Hepatocyte (in vitro differentiated cells): ENCODE data around the gene MFAP5. TPM values are rescaled to one million over a fixed set of nuclear protein-coding genes. Genes with fewer than 3 reads are reported as not detected.

Source experiments
- DNase-seq: peaks from one replicate; pipeline ENCODE4 v3.0.0-alpha.2; 2016; ENCODE audit warnings: low spot score
- H2AFZ ChIP-seq: fragments of 200-600 bp; sonication (generic); 2 replicates; pipeline ENCODE4 v1.6.0; 2016; ENCODE audit warnings: antibody characterized with exemption, mild to moderate bottlenecking
- H3K27ac ChIP-seq: fragments of 200-600 bp; sonication (generic); 2 replicates; pipeline ENCODE4 v1.5.1; 2016; ENCODE audit warnings: mild to moderate bottlenecking
- H3K27me3 ChIP-seq: fragments of 200-600 bp; sonication (generic); 2 replicates; pipeline ENCODE4 v1.6.1; 2016
- H3K36me3 ChIP-seq: fragments of 200-600 bp; sonication (generic); replicated peaks from 2 replicates; pipeline ENCODE4 v1.5.1; 2016; ENCODE audit warnings: low read depth; ENCODE audit not compliant: insufficient read depth
- H3K4me1 ChIP-seq: fragments of 200-600 bp; sonication (generic); 2 replicates; pipeline ENCODE4 v1.5.1; 2016; ENCODE audit warnings: mild to moderate bottlenecking, moderate library complexity; ENCODE audit not compliant: insufficient read depth
- H3K4me2 ChIP-seq: fragments of 200-600 bp; sonication (generic); 2 replicates; pipeline ENCODE4 v1.6.0; 2016
- H3K4me3 ChIP-seq: fragments of 200-600 bp; sonication (generic); 2 replicates; pipeline ENCODE4 v1.5.1; 2016; ENCODE audit warnings: mild to moderate bottlenecking
- H3K79me2 ChIP-seq: fragments of 200-600 bp; sonication (generic); 2 replicates; pipeline ENCODE4 v1.6.0; 2017; ENCODE audit warnings: mild to moderate bottlenecking
- H3K9me2 ChIP-seq: fragments of 200-600 bp; sonication (generic); replicated peaks from 2 replicates; pipeline ENCODE4 v1.6.0; 2017; ENCODE audit warnings: mild to moderate bottlenecking; ENCODE audit not compliant: insufficient read depth
- H3K9me3 ChIP-seq: fragments of 200-600 bp; sonication (generic); 2 replicates; pipeline ENCODE4 v1.5.1; 2016; ENCODE audit warnings: low read depth, mild to moderate bottlenecking
- H4K20me1 ChIP-seq: fragments of 200-600 bp; sonication (generic); 2 replicates; pipeline ENCODE4 v1.6.0; 2016; ENCODE audit warnings: mild to moderate bottlenecking; ENCODE audit not compliant: insufficient read depth, poor library complexity, severe bottlenecking
- EZH2 ChIP-seq: fragments of 200-600 bp; sonication (generic); IDR thresholded peaks from 2 replicates; pipeline ENCODE4 v1.6.1; 2016; ENCODE audit warnings: antibody characterized with exemption, mild to moderate bottlenecking, borderline replicate concordance
- EZH2phosphoT487 ChIP-seq: fragments of 200-600 bp; sonication (generic); IDR thresholded peaks from one replicate; pipeline ENCODE4 v1.6.1; 2018; ENCODE audit warnings: antibody characterized with exemption, mild to moderate bottlenecking, low read depth, moderate library complexity; ENCODE audit not compliant: unreplicated experiment, severe bottlenecking
- WGBS: methylation state at CpG from one replicate; pipeline ENCODE4 v1.1.6; 2016; ENCODE audit warnings: low lambda C conversion rate; ENCODE audit errors: missing lambda C conversion rate; 5-methylcytosine and 5-hydroxymethylcytosine counted together
- polyA plus RNA-seq: library from polyadenylated mRNA; unstranded; fragments of >200 nt; fragmentation: Nextera tagmentation; extraction: Ambion mirVana; gene quantifications from 2 replicates; pipeline ENCODE4 v1.2.1, GENCODE V29; 2016
- total RNA-seq: library from RNA; depleted of rRNA; stranded (reverse); fragments of >200 nt; gene quantifications from 2 replicates; pipeline ENCODE4 v1.2.3, GENCODE V29; 2014
- TF ChIP-seq, protein P1 (sequence below): fragments of 200-600 bp; sonication (generic); IDR thresholded peaks from 2 replicates; pipeline ENCODE4 v1.5.1; 2016; ENCODE audit warnings: antibody characterized with exemption, mild to moderate bottlenecking; ENCODE audit not compliant: poor library complexity

MFAP5 gene
- total and polyA plus RNA-seq, 2 experiments from 2014 or later, result 0.15 to 1.9 TPM

DNA sequence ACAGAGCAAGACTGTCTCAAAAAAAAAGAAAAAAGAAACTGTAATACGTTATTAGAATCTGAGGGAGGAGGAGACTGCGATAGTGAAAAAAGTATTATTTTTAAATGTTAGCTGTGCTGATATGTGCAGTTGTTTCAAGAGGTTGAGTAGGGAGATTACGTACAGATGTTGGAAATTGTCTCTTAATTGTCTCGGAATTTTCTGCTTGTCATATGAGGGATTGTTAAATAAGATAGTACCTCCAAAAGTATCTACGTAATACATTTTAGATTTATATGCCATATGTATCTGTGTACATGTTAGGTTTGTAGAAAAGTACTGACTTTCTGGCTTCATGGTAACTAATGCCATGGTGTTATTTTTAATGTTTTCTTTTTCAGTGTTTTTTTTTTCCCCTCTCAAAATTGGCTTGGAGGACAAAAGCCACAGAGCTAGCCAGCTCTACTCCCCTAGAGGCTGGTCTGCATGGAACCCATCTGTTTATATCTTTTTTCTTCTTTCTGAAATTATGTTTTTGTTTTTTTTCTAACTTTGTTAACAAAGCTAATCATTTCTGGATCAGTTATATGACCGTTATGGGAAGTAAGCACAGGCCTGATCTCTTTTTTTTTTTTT, 38.5 kb upstream of the MFAP5 start:
- Histone ChIP-seq H3K9me3 (no peaks in the 10 kb centered on the region), H3K36me3 (no peaks in the 10 kb centered on the region), H3K4me2 (no peak overlapping the region), H3K4me3 (no peak overlapping the region), H3K79me2 (peaks cover 73% of the 10 kb centered on the region), H3K4me1 (peaks cover 6% of the 10 kb centered on the region), H3K27ac (no peak overlapping the region), H3K9me2 (no peaks in the 10 kb centered on the region), H2AFZ (no peak overlapping the region), H4K20me1 (peaks cover 7% of the 10 kb centered on the region), H3K27me3 (no peaks in the 10 kb centered on the region)
- 92% methylated on average over 6 of the region's 6 CpGs for WGBS
- no peak for DNase-seq
- TF ChIP-seq, protein P1, sequence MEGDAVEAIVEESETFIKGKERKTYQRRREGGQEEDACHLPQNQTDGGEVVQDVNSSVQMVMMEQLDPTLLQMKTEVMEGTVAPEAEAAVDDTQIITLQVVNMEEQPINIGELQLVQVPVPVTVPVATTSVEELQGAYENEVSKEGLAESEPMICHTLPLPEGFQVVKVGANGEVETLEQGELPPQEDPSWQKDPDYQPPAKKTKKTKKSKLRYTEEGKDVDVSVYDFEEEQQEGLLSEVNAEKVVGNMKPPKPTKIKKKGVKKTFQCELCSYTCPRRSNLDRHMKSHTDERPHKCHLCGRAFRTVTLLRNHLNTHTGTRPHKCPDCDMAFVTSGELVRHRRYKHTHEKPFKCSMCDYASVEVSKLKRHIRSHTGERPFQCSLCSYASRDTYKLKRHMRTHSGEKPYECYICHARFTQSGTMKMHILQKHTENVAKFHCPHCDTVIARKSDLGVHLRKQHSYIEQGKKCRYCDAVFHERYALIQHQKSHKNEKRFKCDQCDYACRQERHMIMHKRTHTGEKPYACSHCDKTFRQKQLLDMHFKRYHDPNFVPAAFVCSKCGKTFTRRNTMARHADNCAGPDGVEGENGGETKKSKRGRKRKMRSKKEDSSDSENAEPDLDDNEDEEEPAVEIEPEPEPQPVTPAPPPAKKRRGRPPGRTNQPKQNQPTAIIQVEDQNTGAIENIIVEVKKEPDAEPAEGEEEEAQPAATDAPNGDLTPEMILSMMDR, result no peak
- TF ChIP-seq EZH2 (no peak), EZH2phosphoT487 (no peak)

DNA sequence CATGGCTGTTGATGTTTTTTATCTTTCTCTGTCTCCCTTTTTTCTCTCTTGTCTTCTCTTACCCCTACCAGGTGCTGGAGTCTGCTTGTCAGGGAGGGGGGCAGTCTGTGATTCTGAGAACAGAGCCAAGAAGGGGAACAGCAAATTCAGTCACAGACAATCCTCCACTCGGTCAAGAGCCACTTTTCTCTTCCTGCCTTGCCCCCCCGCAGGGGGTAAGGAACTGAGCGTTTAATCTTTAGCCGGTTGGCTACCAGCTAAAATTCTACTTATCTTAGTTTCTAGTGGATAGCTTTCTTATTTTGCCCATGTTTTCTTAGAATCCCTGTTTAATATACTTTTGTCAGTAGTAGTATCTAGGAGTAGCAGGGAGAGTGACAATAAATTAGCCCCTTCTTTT, 37.1 kb upstream of the MFAP5 start:
- no peaks in the 10 kb centered on the region for H3K9me2 ChIP-seq
- TF ChIP-seq EZH2 (no peak), EZH2phosphoT487 (no peak)
- TF ChIP-seq, protein P1, result no peak
- DNase-seq, result no peak

GRCh38 chr12:8698879-8699278, 36.3 kb upstream of the MFAP5 start:
- no peak for DNase-seq
- Histone ChIP-seq H3K9me2 (no peaks in the 10 kb centered on the region), H2AFZ (peak overlapping the region; percentile 95), H3K4me2 (peak overlapping the region; percentile 80), H3K4me3 (peak overlapping the region; percentile 99), H3K9me3 (no peaks in the 10 kb centered on the region), H3K36me3 (no peaks in the 10 kb centered on the region), H4K20me1 (peaks cover 7% of the 10 kb centered on the region), H3K4me1 (peaks cover 6% of the 10 kb centered on the region), H3K79me2 (peaks cover 52% of the 10 kb centered on the region), H3K27me3 (no peaks in the 10 kb centered on the region), H3K27ac (peak overlapping the region; percentile 99)
- TF ChIP-seq, protein P1, result no peak
- TF ChIP-seq EZH2phosphoT487, result no peak
- no peak for TF ChIP-seq EZH2
- 8% methylated on average over 2 of the region's 2 CpGs for WGBS

More for the DNA sequence above, 37.1 kb upstream of the MFAP5 start:
- no peaks in the 10 kb centered on the region for H3K36me3 ChIP-seq
- WGBS, result 31% methylated on average over 4 of the region's 4 CpGs
- no peak overlapping the region for H2AFZ ChIP-seq
- no peaks in the 10 kb centered on the region for H3K27me3 ChIP-seq
- peaks cover 60% of the 10 kb centered on the region for H3K79me2 ChIP-seq
- no peak overlapping the region for H3K4me3 ChIP-seq
- H3K4me2 ChIP-seq, result peak overlapping the region; percentile 80
- H3K9me3 ChIP-seq, result no peaks in the 10 kb centered on the region
- peaks cover 7% of the 10 kb centered on the region for H4K20me1 ChIP-seq
- no peak overlapping the region for H3K27ac ChIP-seq
- H3K4me1 ChIP-seq, result peaks cover 6% of the 10 kb centered on the region
